HG03469 (cell line): ENCODE measurements around the gene CPLX1.
"Not testable (repeated sequence)": the region's sequence is repeated elsewhere in the genome, so short reads cannot be mapped to it uniquely, and the experiment has no call there.

ENCODE experiments used
- ATAC-seq: cut with Tn5 transposase; IDR thresholded peaks from one replicate; pipeline ENCODE4 v1.9.1; 2021; ENCODE audit warnings: mild to moderate bottlenecking, moderate library complexity, moderate number of reproducible peaks; ENCODE audit not compliant: unreplicated experiment

CPLX1 gene

GRCh38 chr4:821631-822030 is 4.3 kb downstream of the CPLX1 start:
- no peak for ATAC-seq

- ATAC-seq: no peak
Observed at GRCh38 chr4:821181-821591, 4.7 kb downstream of the CPLX1 start.

- no peak for ATAC-seq
Observed at GRCh38 chr4:820230-821172, 5.4 kb downstream of the CPLX1 start.

GRCh38 chr4:819401-820229 is 6.3 kb downstream of the CPLX1 start:
- ATAC-seq: no peak

GRCh38 chr4:818106-818921 is 7.6 kb downstream of the CPLX1 start:
- ATAC-seq: no peak

GRCh38 chr4:815464-816146 is 10.3 kb downstream of the CPLX1 start:
- ATAC-seq: no peak

- no peak for ATAC-seq
Observed at GRCh38 chr4:814312-814850, 11.5 kb downstream of the CPLX1 start.

- no peak for ATAC-seq
Observed at GRCh38 chr4:813900-814299, 12.0 kb downstream of the CPLX1 start.

- no peak for ATAC-seq
Observed at GRCh38 chr4:808860-809570, 16.9 kb downstream of the CPLX1 start.

- ATAC-seq: no peak
Observed at GRCh38 chr4:807792-808191, 18.1 kb downstream of the CPLX1 start.

GRCh38 chr4:806979-807378 is 18.9 kb downstream of the CPLX1 start:
- ATAC-seq: not testable (repeated sequence)

GRCh38 chr4:804804-805203 is 21.1 kb downstream of the CPLX1 start:
- ATAC-seq: no peak

GRCh38 chr4:803884-804283 is 22.0 kb downstream of the CPLX1 start:
- ATAC-seq: no peak

GRCh38 chr4:801436-802124 is 24.3 kb downstream of the CPLX1 start:
- no peak for ATAC-seq

GRCh38 chr4:797066-797465 is 28.9 kb downstream of the CPLX1 start:
- no peak for ATAC-seq

- no peak for ATAC-seq
Observed at GRCh38 chr4:796206-796605, 29.7 kb downstream of the CPLX1 start.

GRCh38 chr4:795726-796119 is 30.2 kb downstream of the CPLX1 start:
- no peak for ATAC-seq

- no peak for ATAC-seq
Observed at GRCh38 chr4:794900-795725, 30.8 kb downstream of the CPLX1 start.
